WTC11 (cell line): ENCODE measurements around the gene MAP4K3.

Experiments
- ESRRA ChIP-seq: sonication (generic); formaldehyde crosslinking; IDR thresholded peaks from 2 replicates; pipeline ENCODE4 v1.8.1; 2022; ENCODE audit warnings: mild to moderate bottlenecking, missing genetic modification reagents, borderline replicate concordance
- MAX ChIP-seq: sonication (generic); formaldehyde crosslinking; IDR thresholded peaks from 2 replicates; pipeline ENCODE4 v1.8.0; 2022; ENCODE audit warnings: mild to moderate bottlenecking, missing genetic modification reagents
- NR3C1 ChIP-seq: sonication (generic); formaldehyde crosslinking; conservative IDR thresholded peaks from 2 replicates; pipeline ENCODE4 v1.8.1; 2023; ENCODE audit warnings: low read depth, mild to moderate bottlenecking, missing genetic modification reagents
- ZNF232 ChIP-seq: sonication (generic); formaldehyde crosslinking; IDR thresholded peaks from 2 replicates; pipeline ENCODE4 v1.8.0; 2022; ENCODE audit warnings: mild to moderate bottlenecking, missing genetic modification reagents
- TF ChIP-seq, protein P1 (sequence below): fragments of 200-600 bp; IDR thresholded peaks from 2 replicates; pipeline ENCODE4 v1.8.0; 2022; ENCODE audit warnings: antibody characterized with exemption
- TF ChIP-seq, protein P2 (sequence below): sonication (generic); formaldehyde crosslinking; IDR thresholded peaks from 2 replicates; pipeline ENCODE4 v1.8.0; 2023; ENCODE audit warnings: mild to moderate bottlenecking, missing genetic modification reagents
- TF ChIP-seq, protein P3 (sequence below): sonication (generic); formaldehyde crosslinking; IDR thresholded peaks from 2 replicates; pipeline ENCODE4 v1.8.0; 2022; ENCODE audit warnings: mild to moderate bottlenecking, missing genetic modification reagents

- TF ChIP-seq, protein P1, sequence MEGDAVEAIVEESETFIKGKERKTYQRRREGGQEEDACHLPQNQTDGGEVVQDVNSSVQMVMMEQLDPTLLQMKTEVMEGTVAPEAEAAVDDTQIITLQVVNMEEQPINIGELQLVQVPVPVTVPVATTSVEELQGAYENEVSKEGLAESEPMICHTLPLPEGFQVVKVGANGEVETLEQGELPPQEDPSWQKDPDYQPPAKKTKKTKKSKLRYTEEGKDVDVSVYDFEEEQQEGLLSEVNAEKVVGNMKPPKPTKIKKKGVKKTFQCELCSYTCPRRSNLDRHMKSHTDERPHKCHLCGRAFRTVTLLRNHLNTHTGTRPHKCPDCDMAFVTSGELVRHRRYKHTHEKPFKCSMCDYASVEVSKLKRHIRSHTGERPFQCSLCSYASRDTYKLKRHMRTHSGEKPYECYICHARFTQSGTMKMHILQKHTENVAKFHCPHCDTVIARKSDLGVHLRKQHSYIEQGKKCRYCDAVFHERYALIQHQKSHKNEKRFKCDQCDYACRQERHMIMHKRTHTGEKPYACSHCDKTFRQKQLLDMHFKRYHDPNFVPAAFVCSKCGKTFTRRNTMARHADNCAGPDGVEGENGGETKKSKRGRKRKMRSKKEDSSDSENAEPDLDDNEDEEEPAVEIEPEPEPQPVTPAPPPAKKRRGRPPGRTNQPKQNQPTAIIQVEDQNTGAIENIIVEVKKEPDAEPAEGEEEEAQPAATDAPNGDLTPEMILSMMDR: no peak
- TF ChIP-seq, protein P2, sequence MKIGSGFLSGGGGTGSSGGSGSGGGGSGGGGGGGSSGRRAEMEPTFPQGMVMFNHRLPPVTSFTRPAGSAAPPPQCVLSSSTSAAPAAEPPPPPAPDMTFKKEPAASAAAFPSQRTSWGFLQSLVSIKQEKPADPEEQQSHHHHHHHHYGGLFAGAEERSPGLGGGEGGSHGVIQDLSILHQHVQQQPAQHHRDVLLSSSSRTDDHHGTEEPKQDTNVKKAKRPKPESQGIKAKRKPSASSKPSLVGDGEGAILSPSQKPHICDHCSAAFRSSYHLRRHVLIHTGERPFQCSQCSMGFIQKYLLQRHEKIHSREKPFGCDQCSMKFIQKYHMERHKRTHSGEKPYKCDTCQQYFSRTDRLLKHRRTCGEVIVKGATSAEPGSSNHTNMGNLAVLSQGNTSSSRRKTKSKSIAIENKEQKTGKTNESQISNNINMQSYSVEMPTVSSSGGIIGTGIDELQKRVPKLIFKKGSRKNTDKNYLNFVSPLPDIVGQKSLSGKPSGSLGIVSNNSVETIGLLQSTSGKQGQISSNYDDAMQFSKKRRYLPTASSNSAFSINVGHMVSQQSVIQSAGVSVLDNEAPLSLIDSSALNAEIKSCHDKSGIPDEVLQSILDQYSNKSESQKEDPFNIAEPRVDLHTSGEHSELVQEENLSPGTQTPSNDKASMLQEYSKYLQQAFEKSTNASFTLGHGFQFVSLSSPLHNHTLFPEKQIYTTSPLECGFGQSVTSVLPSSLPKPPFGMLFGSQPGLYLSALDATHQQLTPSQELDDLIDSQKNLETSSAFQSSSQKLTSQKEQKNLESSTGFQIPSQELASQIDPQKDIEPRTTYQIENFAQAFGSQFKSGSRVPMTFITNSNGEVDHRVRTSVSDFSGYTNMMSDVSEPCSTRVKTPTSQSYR (CRISPR knock-in tag): no peak
- TF ChIP-seq ZNF232 (CRISPR knock-in tag) (no peak), ESRRA (CRISPR knock-in tag) (no peak), MAX (CRISPR knock-in tag) (no peak), NR3C1 (CRISPR knock-in tag) (no peak)
- TF ChIP-seq, protein P3, sequence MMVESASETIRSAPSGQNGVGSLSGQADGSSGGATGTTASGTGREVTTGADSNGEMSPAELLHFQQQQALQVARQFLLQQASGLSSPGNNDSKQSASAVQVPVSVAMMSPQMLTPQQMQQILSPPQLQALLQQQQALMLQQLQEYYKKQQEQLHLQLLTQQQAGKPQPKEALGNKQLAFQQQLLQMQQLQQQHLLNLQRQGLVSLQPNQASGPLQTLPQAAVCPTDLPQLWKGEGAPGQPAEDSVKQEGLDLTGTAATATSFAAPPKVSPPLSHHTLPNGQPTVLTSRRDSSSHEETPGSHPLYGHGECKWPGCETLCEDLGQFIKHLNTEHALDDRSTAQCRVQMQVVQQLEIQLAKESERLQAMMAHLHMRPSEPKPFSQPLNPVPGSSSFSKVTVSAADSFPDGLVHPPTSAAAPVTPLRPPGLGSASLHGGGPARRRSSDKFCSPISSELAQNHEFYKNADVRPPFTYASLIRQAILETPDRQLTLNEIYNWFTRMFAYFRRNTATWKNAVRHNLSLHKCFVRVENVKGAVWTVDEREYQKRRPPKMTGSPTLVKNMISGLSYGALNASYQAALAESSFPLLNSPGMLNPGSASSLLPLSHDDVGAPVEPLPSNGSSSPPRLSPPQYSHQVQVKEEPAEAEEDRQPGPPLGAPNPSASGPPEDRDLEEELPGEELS (CRISPR knock-in tag): no peak
Measured at GRCh38 chr2:39210846-39211245, 226.2 kb downstream of the MAP4K3 start.
